Fibroblast of skin of right biceps (primary cell): ENCODE results near the gene GOLGA8G.
A peak's percentile ranks its signal among the peaks of the same experiment; 100 is the strongest.
"Not testable (repeated sequence)": the region's sequence is repeated elsewhere in the genome, so short reads cannot be mapped to it uniquely, and the experiment has no call there.

Experiments used
- DNase-seq: peaks from one replicate; pipeline ENCODE4 v3.0.0-alpha.2; 2013

Gene GOLGA8G

GRCh38 chr15:28532954-28533353, at the start of gene GOLGA8G:
Gene GOLGA8G, minus strand, starts transcription at chr15:28532971. Its CDS starts 62 bp downstream, at chr15:28532909.
- DNase-seq: peak; percentile 0

GRCh38 chr15:28573351-28573750, 40.6 kb upstream of the GOLGA8G start:
- not testable (repeated sequence) for DNase-seq

- DNase-seq: not testable (repeated sequence)
Observed at GRCh38 chr15:28553268-28553667, 20.5 kb upstream of the GOLGA8G start, which contains the start of gene GOLGA6L25. Gene GOLGA6L25, plus strand, starts transcription at chr15:28553568. Its CDS starts 61 bp downstream, at chr15:28553629.

- not testable (repeated sequence) for DNase-seq
Observed at GRCh38 chr15:28515208-28515607, 17.6 kb downstream of the GOLGA8G start.

GRCh38 chr15:28514128-28514527, 18.6 kb downstream of the GOLGA8G start:
- not testable (repeated sequence) for DNase-seq

DNA sequence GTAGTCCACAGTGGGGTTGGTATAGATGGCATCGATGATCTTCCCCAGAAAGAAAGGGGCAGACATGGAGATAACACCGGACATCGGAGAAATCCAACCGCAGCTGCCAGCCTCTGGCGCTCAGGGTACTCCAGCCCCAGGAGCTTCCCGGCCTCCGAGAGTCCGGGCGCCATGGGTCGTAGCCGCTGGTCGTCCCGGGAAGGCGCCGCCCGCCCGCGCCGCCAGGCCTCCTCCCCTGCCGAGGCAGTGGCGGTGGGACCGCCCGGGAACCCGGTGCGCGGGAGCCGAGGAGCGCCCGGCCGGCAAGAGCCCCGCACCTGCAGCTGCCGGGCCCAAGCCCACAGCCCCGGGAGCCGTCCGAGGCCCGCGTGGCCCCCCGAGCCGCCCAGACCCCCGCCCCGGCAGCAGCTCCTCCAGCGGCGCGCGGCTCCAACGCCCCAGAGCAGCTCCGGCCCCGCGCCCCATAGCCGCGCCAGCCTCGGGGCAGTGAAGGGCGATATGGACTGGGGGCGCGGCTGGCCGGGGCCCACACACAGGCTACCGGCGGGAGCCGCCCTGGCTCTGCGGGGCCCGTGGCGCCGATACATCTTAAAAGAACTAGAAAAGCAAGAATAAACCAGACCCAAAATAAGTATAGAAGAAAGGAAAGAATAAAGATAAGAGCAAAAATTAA, 24.4 kb downstream of the GOLGA8G start:
- not testable (repeated sequence) for DNase-seq

- DNase-seq: not testable (repeated sequence)
Observed at GRCh38 chr15:28481340-28481739, 51.4 kb downstream of the GOLGA8G start.
